HepG2 (cell line): ENCODE measurements around the gene OSGIN1. TPM values are rescaled to one million over a fixed set of nuclear protein-coding genes. Genes with fewer than 3 reads are reported as not detected.

Experiments
- ARNTL ChIP-seq: sonication (generic); formaldehyde crosslinking; IDR thresholded peaks from 2 replicates; pipeline ENCODE4 v1.4.0; 2020; ENCODE audit warnings: mild to moderate bottlenecking, missing genetic modification reagents
- ATF1 ChIP-seq: IDR thresholded peaks from 2 replicates; pipeline ENCODE4 v1.6.1; 2016; ENCODE audit warnings: mild to moderate bottlenecking, control low read depth
- CBFB ChIP-seq: sonication (generic); formaldehyde crosslinking; IDR thresholded peaks from 2 replicates; pipeline ENCODE4 v1.4.0; 2020; ENCODE audit warnings: missing genetic modification reagents
- CEBPG ChIP-seq: IDR thresholded peaks from 2 replicates; pipeline ENCODE4 v1.6.1; 2016
- FOXK2 ChIP-seq: fragments of 450-650 bp; IDR thresholded peaks from 2 replicates; pipeline ENCODE4 v1.6.1; 2016
- JARID2 ChIP-seq: sonication (generic); formaldehyde crosslinking; IDR thresholded peaks from 2 replicates; pipeline ENCODE4 v1.8.1; 2023; ENCODE audit warnings: missing genetic modification reagents, inconsistent platforms; ENCODE audit not compliant: insufficient replicate concordance
- KMT2A ChIP-seq: sonication (generic); formaldehyde crosslinking; IDR thresholded peaks from 2 replicates; pipeline ENCODE4 v1.4.0; 2020; ENCODE audit warnings: missing genetic modification reagents
- LCORL ChIP-seq, 2 experiments: fragments of 450-650 bp in 1 of 2; sonication (generic) in 1 of 2; formaldehyde crosslinking in 1 of 2; IDR thresholded peaks; 2 replicates each; pipeline versions ENCODE4 v1.5.0 to v1.6.1; 2017 to 2020; ENCODE audit warnings: antibody characterized with exemption in 1 of 2, missing genetic modification reagents in 1 of 2
- MEIS1 ChIP-seq: sonication (generic); formaldehyde crosslinking; IDR thresholded peaks from 2 replicates; pipeline ENCODE4 v1.9.0; 2021; ENCODE audit warnings: mild to moderate bottlenecking, missing genetic modification reagents, moderate library complexity, borderline replicate concordance
- SATB2 ChIP-seq: sonication (generic); formaldehyde crosslinking; IDR thresholded peaks from 2 replicates; pipeline ENCODE4 v1.5.0; 2020; ENCODE audit warnings: missing genetic modification reagents
- SCMH1 ChIP-seq: sonication (generic); formaldehyde crosslinking; IDR thresholded peaks from 2 replicates; pipeline ENCODE4 v1.9.0; 2021; ENCODE audit warnings: missing genetic modification reagents, mild to moderate bottlenecking, borderline replicate concordance
- ZBTB8A ChIP-seq: sonication (generic); formaldehyde crosslinking; IDR thresholded peaks from 2 replicates; pipeline ENCODE4 v1.4.0; 2020; ENCODE audit warnings: mild to moderate bottlenecking, low read depth, missing genetic modification reagents, borderline replicate concordance
- ZKSCAN8 ChIP-seq: IDR thresholded peaks from 2 replicates; pipeline ENCODE4 v1.6.1; 2016; ENCODE audit warnings: borderline replicate concordance, missing genetic modification reagents, missing compliant biosample characterization
- ZMYM3 ChIP-seq: sonication (generic); formaldehyde crosslinking; IDR thresholded peaks from 2 replicates; pipeline ENCODE4 v1.5.1; 2020; ENCODE audit warnings: mild to moderate bottlenecking, missing genetic modification reagents
- ZNF136 ChIP-seq: sonication (generic); formaldehyde crosslinking; IDR thresholded peaks from 2 replicates; pipeline ENCODE4 v1.8.1; 2022; ENCODE audit warnings: low read depth, mild to moderate bottlenecking, moderate library complexity, missing genetic modification reagents
- ZNF331 ChIP-seq: sonication (generic); formaldehyde crosslinking; IDR thresholded peaks from 2 replicates; pipeline ENCODE4 v1.4.0; 2020; ENCODE audit warnings: missing genetic modification reagents
- ZNF362 ChIP-seq: sonication (generic); formaldehyde crosslinking; IDR thresholded peaks from 2 replicates; pipeline ENCODE4 v1.4.0; 2020; ENCODE audit warnings: missing genetic modification reagents, mild to moderate bottlenecking, borderline replicate concordance
- ZNF382 ChIP-seq: sonication (generic); formaldehyde crosslinking; IDR thresholded peaks from 2 replicates; pipeline ENCODE4 v1.5.0; 2020; ENCODE audit warnings: missing genetic modification reagents, mild to moderate bottlenecking, borderline replicate concordance
- ZNF441 ChIP-seq: sonication (generic); formaldehyde crosslinking; IDR thresholded peaks from 2 replicates; pipeline ENCODE4 v1.7.0; 2021; ENCODE audit warnings: missing genetic modification reagents, borderline replicate concordance
- ZNF770 ChIP-seq: sonication (generic); formaldehyde crosslinking; IDR thresholded peaks from 2 replicates; pipeline ENCODE4 v1.5.0; 2020; ENCODE audit warnings: mild to moderate bottlenecking, missing genetic modification reagents
- polyA plus RNA-seq, 8 experiments: library from polyadenylated mRNA; depleted of rRNA in 3 of 8; stranded (reverse) in 7 of 8; unstranded in 1 of 8; fragments of >200 nt; fragmentation: Illumina TruSeq in 4 of 8; extraction: Trizol in 4 of 8; gene quantifications; 2 replicates each; pipeline versions ENCODE4 v1.2.1 to v1.2.3, GENCODE V29; 2011 to 2016; ENCODE audit warnings: low read depth in 4 of 8, missing spikeins in 1 of 8, mixed read lengths in 1 of 8; ENCODE audit not compliant: insufficient read depth in 1 of 8
- total RNA-seq, 5 experiments: library from RNA; depleted of rRNA; stranded (reverse); fragments of >200 nt; fragmentation: Illumina TruSeq; extraction: Trizol; gene quantifications; 2 replicates each; pipeline ENCODE4 v1.2.3, GENCODE V29; 2016; ENCODE audit warnings: low read depth in 1 of 5
- TF ChIP-seq, protein P1 (sequence below): sonication (generic); formaldehyde crosslinking; IDR thresholded peaks from 2 replicates; pipeline ENCODE4 v1.8.0; 2022; ENCODE audit warnings: missing genetic modification reagents, low read depth, mild to moderate bottlenecking, borderline replicate concordance

OSGIN1 gene
- total and polyA plus RNA-seq, 2 of the 13 experiments (the other 11 are each of a cell fraction or from before 2014, with no cell fraction given), result 20.5 to 27.1 TPM

DNA sequence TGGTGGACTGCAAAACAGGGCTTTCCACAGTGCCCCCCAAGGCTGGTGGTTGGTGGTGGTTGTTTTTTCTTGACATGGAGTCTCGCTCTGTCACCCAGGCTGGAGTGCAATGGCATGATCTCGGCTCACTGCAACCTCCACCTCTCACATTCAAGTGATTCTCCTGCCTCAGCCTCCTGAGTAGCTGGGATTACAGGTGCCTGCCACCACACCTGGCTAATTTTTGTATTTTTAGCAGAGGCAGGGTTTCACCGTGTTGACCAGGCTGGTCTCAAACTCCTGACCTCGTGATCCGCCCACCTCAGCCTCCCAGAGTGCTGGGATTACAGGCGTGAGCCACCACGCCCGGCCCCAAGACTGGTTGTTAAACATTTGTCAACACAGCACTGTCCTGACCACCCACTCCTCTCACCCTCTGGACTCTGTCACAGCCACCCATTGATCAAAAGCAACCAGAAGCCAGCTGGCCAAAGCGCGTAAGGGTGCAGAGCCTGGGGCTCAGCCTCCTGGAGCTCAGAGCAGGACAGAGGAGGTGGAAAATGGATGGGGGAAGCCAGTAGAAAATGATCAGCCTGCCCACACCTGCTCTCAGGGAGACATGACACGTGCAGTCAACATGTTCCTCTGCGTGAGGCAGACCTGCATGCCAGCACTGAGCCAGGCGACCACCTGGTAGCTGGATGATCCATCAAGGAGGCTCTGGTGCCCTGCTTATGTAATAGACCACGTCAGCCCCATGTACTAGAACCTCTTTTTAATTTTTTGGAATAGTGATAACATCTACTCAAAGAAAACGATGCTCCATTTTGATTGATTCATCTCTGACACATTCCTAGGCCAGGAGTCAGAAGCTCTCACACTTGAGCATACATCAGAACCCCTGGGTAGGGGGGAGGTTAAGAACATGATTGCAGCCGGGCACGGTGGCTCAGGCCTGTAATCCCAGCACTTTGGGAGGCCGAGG, 14.8 kb upstream of the OSGIN1 start (continued):
- TF ChIP-seq ZNF362 (no peak; the same call in 1 of the 2 replicates), ZNF136 (CRISPR knock-in tag) (no peak), ARNTL (CRISPR knock-in tag) (peak; percentile 63), ZKSCAN8 (CRISPR knock-in tag) (no peak), MEIS1 (CRISPR knock-in tag) (no peak), FOXK2 (no peak), ATF1 (CRISPR knock-in tag) (no peak), ZMYM3 (CRISPR knock-in tag) (peak; percentile 96), CBFB (CRISPR knock-in tag) (no peak), KMT2A (CRISPR knock-in tag) (no peak), ZNF331 (CRISPR knock-in tag) (no peak), SCMH1 (CRISPR knock-in tag) (no peak), SATB2 (CRISPR knock-in tag) (no peak), JARID2 (CRISPR knock-in tag) (no peak), ZNF770 (CRISPR knock-in tag) (no peak), LCORL (IDR thresholded peaks at IDR 0.05) (no peak), LCORL (CRISPR knock-in tag; IDR thresholded peaks at IDR 0.05) (no peak), ZNF441 (CRISPR knock-in tag) (no peak; the same call in 1 of the 2 replicates), ZNF382 (CRISPR knock-in tag) (no peak), ZBTB8A (CRISPR knock-in tag) (no peak), CEBPG (CRISPR knock-in tag) (no peak)
- TF ChIP-seq, protein P1, sequence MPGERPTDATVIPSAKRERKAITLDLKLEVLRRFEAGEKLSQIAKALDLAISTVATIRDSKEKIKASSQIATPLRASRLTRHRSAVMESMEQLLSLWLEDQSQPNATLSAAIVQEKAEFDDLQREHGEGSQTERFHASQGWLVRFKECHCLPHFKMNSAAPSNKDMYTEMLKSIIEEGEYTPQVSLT (CRISPR knock-in tag), result no peak
